ENCODE data around the gene OR13A1. TPM values are rescaled to one million over a fixed set of nuclear protein-coding genes. Genes with fewer than 3 reads are reported as not detected.
A peak's percentile ranks its signal among the peaks of the same experiment; 100 is the strongest.
"Not testable (repeated sequence)": the region's sequence is repeated elsewhere in the genome, so short reads cannot be mapped to it uniquely, and the experiment has no call there.

The OR13A1 gene
- total RNA-seq, 2 experiments from 2014 or later = not detected

- Mint-ChIP-seq H3K4me3 (no peak overlapping the region), H3K27me3 (peaks cover 38% of the 10 kb centered on the region), H3K9me3 (peaks cover 4% of the 10 kb centered on the region), H3K36me3 (ENCODE audit: low read depth) (peaks cover 3% of the 10 kb centered on the region), H3K27ac (no peak overlapping the region), H3K4me1 (no peaks in the 10 kb centered on the region)
- DNase-seq = no peak
- ChIA-PET CTCF (no interaction called here), POLR2A (no interaction called here)
These were observed 9.7 kb upstream of the OR13A1 start for GRCh38 chr10:45325116-45325515.

- H3K4me1 Mint-ChIP-seq = no peaks in the 10 kb centered on the region
- peaks cover 23% of the 10 kb centered on the region for H3K27me3 Mint-ChIP-seq
- H3K9me3 Mint-ChIP-seq = peaks cover 2% of the 10 kb centered on the region
- H3K4me3 Mint-ChIP-seq = no peak overlapping the region
- H3K36me3 Mint-ChIP-seq (ENCODE audit: low read depth) = no peaks in the 10 kb centered on the region
- ChIA-PET POLR2A (no interaction called here), CTCF (no interaction called here)
- DNase-seq = no peak
- no peak overlapping the region for H3K27ac Mint-ChIP-seq
These were observed 4.3 kb upstream of the OR13A1 start for GRCh38 chr10:45319702-45320101.

GRCh38 chr10:45313264-45313873, 2.0 kb downstream of the OR13A1 start:
- no peaks in the 10 kb centered on the region for H3K4me1 Mint-ChIP-seq
- peaks cover 34% of the 10 kb centered on the region for H3K27me3 Mint-ChIP-seq
- no peak overlapping the region for H3K4me3 Mint-ChIP-seq
- no peak overlapping the region for H3K27ac Mint-ChIP-seq
- peaks cover 2% of the 10 kb centered on the region for H3K9me3 Mint-ChIP-seq
- H3K36me3 Mint-ChIP-seq (ENCODE audit: low read depth) = no peaks in the 10 kb centered on the region
- ChIA-PET POLR2A (interaction anchor here (0.9 kb wide), 1 partner anchor 106 kb away, joined by 3 read pairs; no protein-coding TSS in a partner anchor), CTCF (no interaction called here)
- DNase-seq = no peak

GRCh38 chr10:45308707-45309106, 6.7 kb downstream of the OR13A1 start:
- Mint-ChIP-seq H3K9me3 (peaks cover 2% of the 10 kb centered on the region), H3K36me3 (ENCODE audit: low read depth) (no peaks in the 10 kb centered on the region), H3K4me1 (no peaks in the 10 kb centered on the region), H3K27me3 (peaks cover 29% of the 10 kb centered on the region), H3K4me3 (no peak overlapping the region), H3K27ac (no peak overlapping the region)
- POLR2A ChIA-PET = no interaction called here
- no peak for DNase-seq
- CTCF ChIA-PET = interaction anchor here (1.2 kb wide), 1 partner anchor 156 kb away, joined by 3 read pairs; no protein-coding TSS in a partner anchor

- no peak overlapping the region for H3K27ac Mint-ChIP-seq
- ChIA-PET POLR2A (no interaction called here), CTCF (no interaction called here)
- no peaks in the 10 kb centered on the region for H3K9me3 Mint-ChIP-seq
- peaks cover 42% of the 10 kb centered on the region for H3K27me3 Mint-ChIP-seq
- no peak overlapping the region for H3K4me3 Mint-ChIP-seq
- peaks cover 4% of the 10 kb centered on the region for H3K4me1 Mint-ChIP-seq
- no peak for DNase-seq
- H3K36me3 Mint-ChIP-seq (ENCODE audit: low read depth) = no peaks in the 10 kb centered on the region
These were observed 12.8 kb downstream of the OR13A1 start for GRCh38 chr10:45302573-45302972.

- H3K9me3 Mint-ChIP-seq; DNase-seq; H3K36me3 Mint-ChIP-seq (ENCODE audit: low read depth); CTCF ChIA-PET; POLR2A ChIA-PET: not testable (repeated sequence)
- H3K4me1 Mint-ChIP-seq = peaks cover 11% of the 10 kb centered on the region
- peaks cover 50% of the 10 kb centered on the region for H3K27me3 Mint-ChIP-seq
- peak overlapping the region; percentile 17 for H3K27ac Mint-ChIP-seq
- peak overlapping the region; percentile 67 for H3K4me3 Mint-ChIP-seq
These were observed 17.0 kb downstream of the OR13A1 start for GRCh38 chr10:45298341-45298955.

- H3K36me3 Mint-ChIP-seq (ENCODE audit: low read depth) = peaks cover 5% of the 10 kb centered on the region
- peaks cover 32% of the 10 kb centered on the region for H3K27me3 Mint-ChIP-seq
- peaks cover 16% of the 10 kb centered on the region for H3K4me1 Mint-ChIP-seq
- no peak for DNase-seq
- H3K4me3 Mint-ChIP-seq = no peak overlapping the region
- H3K27ac Mint-ChIP-seq = no peak overlapping the region
- no peaks in the 10 kb centered on the region for H3K9me3 Mint-ChIP-seq
- ChIA-PET POLR2A (no interaction called here), CTCF (no interaction called here)
These were observed 20.7 kb downstream of the OR13A1 start for GRCh38 chr10:45294681-45295080.

- Mint-ChIP-seq H3K27me3 (peaks cover 1% of the 10 kb centered on the region), H3K27ac (no peak overlapping the region), H3K4me1 (peaks cover under 1% of the 10 kb centered on the region), H3K36me3 (ENCODE audit: low read depth) (no peaks in the 10 kb centered on the region), H3K4me3 (no peak overlapping the region), H3K9me3 (no peaks in the 10 kb centered on the region)
- no peak for DNase-seq
- ChIA-PET CTCF (no interaction called here), POLR2A (no interaction called here)
These were observed 28.4 kb downstream of the OR13A1 start for GRCh38 chr10:45286980-45287379.

GRCh38 chr10:45282061-45282460, 33.3 kb downstream of the OR13A1 start:
- H3K27ac Mint-ChIP-seq = no peak overlapping the region
- no peak overlapping the region for H3K4me3 Mint-ChIP-seq
- ChIA-PET POLR2A (no interaction called here), CTCF (interaction anchor here (0.9 to 1.7 kb wide), 3 partner anchors 16 to 47 kb away, joined by 3 to 4 read pairs (median 3); no protein-coding TSS in a partner anchor)
- no peaks in the 10 kb centered on the region for H3K9me3 Mint-ChIP-seq
- H3K27me3 Mint-ChIP-seq = peaks cover 11% of the 10 kb centered on the region
- H3K4me1 Mint-ChIP-seq = no peaks in the 10 kb centered on the region
- DNase-seq = no peak
- no peaks in the 10 kb centered on the region for H3K36me3 Mint-ChIP-seq (ENCODE audit: low read depth)

GRCh38 chr10:45280113-45280760, 35.2 kb downstream of the OR13A1 start:
- H3K27ac Mint-ChIP-seq = no peak overlapping the region
- no peaks in the 10 kb centered on the region for H3K36me3 Mint-ChIP-seq (ENCODE audit: low read depth)
- ChIA-PET CTCF (no interaction called here), POLR2A (no interaction called here)
- H3K4me3 Mint-ChIP-seq = no peak overlapping the region
- no peak for DNase-seq
- H3K27me3 Mint-ChIP-seq = peaks cover 11% of the 10 kb centered on the region
- no peaks in the 10 kb centered on the region for H3K9me3 Mint-ChIP-seq
- H3K4me1 Mint-ChIP-seq = no peaks in the 10 kb centered on the region

- Mint-ChIP-seq H3K27ac (no peak overlapping the region), H3K4me1 (no peaks in the 10 kb centered on the region), H3K4me3 (no peak overlapping the region), H3K27me3 (peaks cover 11% of the 10 kb centered on the region), H3K36me3 (ENCODE audit: low read depth) (no peaks in the 10 kb centered on the region), H3K9me3 (no peaks in the 10 kb centered on the region)
- ChIA-PET CTCF (no interaction called here), POLR2A (no interaction called here)
- DNase-seq = no peak
These were observed 35.7 kb downstream of the OR13A1 start for GRCh38 chr10:45279682-45280081.

- no peak for DNase-seq
- no peak overlapping the region for H3K4me3 Mint-ChIP-seq
These were observed 36.4 kb downstream of the OR13A1 start for GRCh38 chr10:45278860-45279498.

GRCh38 chr10:45276146-45276545, 39.3 kb downstream of the OR13A1 start:
- CTCF ChIA-PET = interaction anchor here (0.7 kb wide), 1 partner anchor 13 kb away, joined by 3 read pairs; no protein-coding TSS in a partner anchor
- peaks cover 11% of the 10 kb centered on the region for H3K27me3 Mint-ChIP-seq
- H3K4me3 Mint-ChIP-seq; H3K4me1 Mint-ChIP-seq; POLR2A ChIA-PET; H3K27ac Mint-ChIP-seq; H3K36me3 Mint-ChIP-seq (ENCODE audit: low read depth); H3K9me3 Mint-ChIP-seq; DNase-seq: not testable (repeated sequence)

More at GRCh38 chr10:45278860-45279498, 36.4 kb downstream of the OR13A1 start:
- H3K27ac Mint-ChIP-seq = no peak overlapping the region
- ChIA-PET CTCF (interaction anchor here (0.7 kb wide), 1 partner anchor 29 kb away, joined by 3 read pairs; no protein-coding TSS in a partner anchor), POLR2A (no interaction called here)
- no peaks in the 10 kb centered on the region for H3K36me3 Mint-ChIP-seq (ENCODE audit: low read depth)
- no peaks in the 10 kb centered on the region for H3K9me3 Mint-ChIP-seq
- no peaks in the 10 kb centered on the region for H3K4me1 Mint-ChIP-seq
- H3K27me3 Mint-ChIP-seq = peaks cover 11% of the 10 kb centered on the region
